ENCODE results near the gene HSH2D.

GRCh38 chr19:16106121-16106520 is 37.4 kb upstream of the HSH2D start:
- no peak for TF ChIP-seq CTCF (IDR thresholded peaks at IDR 0.05; ENCODE audit: low read length)
- no peak for TF ChIP-seq EZH2 (IDR thresholded peaks at IDR 0.05; ENCODE audit: borderline replicate concordance, low read length)
